Measurements from ENCODE around the gene YPEL2. TPM values are rescaled to one million over a fixed set of nuclear protein-coding genes. Genes with fewer than 3 reads are reported as not detected.
A peak's percentile ranks its signal among the peaks of the same experiment; 100 is the strongest.

YPEL2 gene
- polyA plus RNA-seq, 1 of the 3 experiments (the other 2 are of a cell fraction) = 3.2 TPM

DNA sequence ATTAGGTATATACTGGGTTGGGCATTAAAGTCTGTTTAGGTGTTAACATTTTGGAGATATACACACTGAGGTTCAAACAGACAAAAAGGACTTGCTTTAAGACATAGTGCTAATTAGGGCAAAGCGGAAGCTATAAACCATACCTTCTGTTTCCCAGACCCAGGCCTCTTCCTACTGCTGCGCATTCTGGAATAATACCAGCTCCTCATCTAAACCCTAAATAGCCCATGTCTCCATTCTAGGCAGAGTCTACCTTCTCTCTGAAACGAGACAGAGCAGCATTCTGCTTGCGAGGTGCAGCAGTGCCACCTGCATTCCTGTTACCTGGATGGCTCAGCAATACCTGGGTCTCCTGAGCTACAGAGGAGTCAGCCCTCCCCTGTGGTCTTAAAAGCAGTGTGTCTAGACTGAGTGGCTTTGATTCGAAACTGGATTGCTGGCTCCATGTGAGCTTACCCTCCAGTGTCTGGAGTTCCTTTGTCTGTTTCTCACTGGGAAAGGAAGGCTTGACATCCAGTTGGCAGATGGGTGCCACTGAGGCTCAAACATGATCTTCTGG, 6.4 kb downstream of the YPEL2 start (continued):
- TF ChIP-seq GATA2 (CRISPR knock-in tag; IDR thresholded peaks at IDR 0.05) = no peak
- no peak for TF ChIP-seq MAX (IDR thresholded peaks at IDR 0.05; ENCODE audit: low read depth)
- no peak for TF ChIP-seq EP300 (IDR thresholded peaks at IDR 0.05; ENCODE audit: borderline replicate concordance in 1 of 2, low read depth in 1 of 2, low read length in 1 of 2)

DNA sequence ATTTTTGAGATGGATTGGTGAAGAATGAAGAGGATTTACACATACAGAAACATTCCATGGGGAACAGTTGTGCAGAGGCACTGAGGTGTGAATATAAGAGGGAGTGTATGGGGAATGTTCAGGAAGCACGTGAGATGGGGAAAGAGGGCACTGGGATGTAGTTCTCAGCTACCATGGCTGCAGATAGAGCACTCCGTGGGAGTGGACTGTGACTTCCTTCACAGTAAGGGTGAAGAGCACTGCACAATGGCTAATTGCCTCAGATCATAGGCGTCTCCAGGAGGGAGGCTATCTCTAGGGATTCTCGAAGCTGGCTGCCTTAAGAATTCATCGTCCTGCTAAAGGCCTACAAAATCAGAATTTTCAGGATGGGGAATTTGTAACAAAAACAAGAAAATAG, 7.0 kb downstream of the YPEL2 start:
- Histone ChIP-seq H3K27ac (ENCODE audit: low read depth in 2 of 2, low read length in 1 of 2) (no peak overlapping the region), H3F3A (replicated peaks; ENCODE audit: insufficient read depth) (no peaks in the 10 kb centered on the region), H3K36me3 (replicated peaks in 1 of 2; ENCODE audit: control insufficient read depth in 1 of 2, insufficient read depth in 2 of 2, low read length in 1 of 2) (no peaks in the 10 kb centered on the region), H3K9ac (no peak overlapping the region), H4K20me1 (ENCODE audit: insufficient read depth) (peaks cover 15% of the 10 kb centered on the region; the same call in 1 of the 2 replicates), H3K27me3 (ENCODE audit: insufficient read depth) (no peaks in the 10 kb centered on the region), H3K4me1 (ENCODE audit: control insufficient read depth in 1 of 2, insufficient read depth in 2 of 2, low read depth in 1 of 2, low read length in 1 of 2) (peaks cover 0 to 25% of the 10 kb centered on the region in 2 experiments; a peak in 2 of 4 replicates), H3K4me2 (no peak overlapping the region), H3K9me2 (no peaks in the 10 kb centered on the region), H3K9me3 (no peaks in the 10 kb centered on the region), H2AFZ (ENCODE audit: low read depth) (no peak overlapping the region), H3K4me3 (ENCODE audit: low read depth in 2 of 2, low read length in 1 of 2) (no peak overlapping the region), H3K79me2 (ENCODE audit: insufficient read depth) (peaks cover 46% of the 10 kb centered on the region)
- POLR2A ChIA-PET = no interaction called here
- 92% methylated on average over 5 of the region's 5 CpGs for WGBS (ENCODE audit: low lambda C conversion rate)
- DNase-seq = no peak
- CTCF ChIA-PET = interaction anchor here (1.4 to 18.2 kb wide), 3 partner anchors 8 to 96 kb away, joined by 3 to 569 read pairs (median 14); no protein-coding TSS in a partner anchor
- TF ChIP-seq SMC3 (IDR thresholded peaks at IDR 0.05; ENCODE audit: low read depth, low read length) (no peak), RAD21 (IDR thresholded peaks at IDR 0.05; ENCODE audit: low read length) (no peak), FOXM1 (IDR thresholded peaks at IDR 0.05; ENCODE audit: low read depth) (no peak), GABPA (IDR thresholded peaks at IDR 0.05; ENCODE audit: low read depth) (no peak), NRF1 (IDR thresholded peaks at IDR 0.05; ENCODE audit: low read depth, low read length) (no peak), RFX5 (IDR thresholded peaks at IDR 0.05; ENCODE audit: low read length) (no peak), YY1 (IDR thresholded peaks at IDR 0.05; ENCODE audit: low read depth) (no peak)
- TF ChIP-seq, protein P1, sequence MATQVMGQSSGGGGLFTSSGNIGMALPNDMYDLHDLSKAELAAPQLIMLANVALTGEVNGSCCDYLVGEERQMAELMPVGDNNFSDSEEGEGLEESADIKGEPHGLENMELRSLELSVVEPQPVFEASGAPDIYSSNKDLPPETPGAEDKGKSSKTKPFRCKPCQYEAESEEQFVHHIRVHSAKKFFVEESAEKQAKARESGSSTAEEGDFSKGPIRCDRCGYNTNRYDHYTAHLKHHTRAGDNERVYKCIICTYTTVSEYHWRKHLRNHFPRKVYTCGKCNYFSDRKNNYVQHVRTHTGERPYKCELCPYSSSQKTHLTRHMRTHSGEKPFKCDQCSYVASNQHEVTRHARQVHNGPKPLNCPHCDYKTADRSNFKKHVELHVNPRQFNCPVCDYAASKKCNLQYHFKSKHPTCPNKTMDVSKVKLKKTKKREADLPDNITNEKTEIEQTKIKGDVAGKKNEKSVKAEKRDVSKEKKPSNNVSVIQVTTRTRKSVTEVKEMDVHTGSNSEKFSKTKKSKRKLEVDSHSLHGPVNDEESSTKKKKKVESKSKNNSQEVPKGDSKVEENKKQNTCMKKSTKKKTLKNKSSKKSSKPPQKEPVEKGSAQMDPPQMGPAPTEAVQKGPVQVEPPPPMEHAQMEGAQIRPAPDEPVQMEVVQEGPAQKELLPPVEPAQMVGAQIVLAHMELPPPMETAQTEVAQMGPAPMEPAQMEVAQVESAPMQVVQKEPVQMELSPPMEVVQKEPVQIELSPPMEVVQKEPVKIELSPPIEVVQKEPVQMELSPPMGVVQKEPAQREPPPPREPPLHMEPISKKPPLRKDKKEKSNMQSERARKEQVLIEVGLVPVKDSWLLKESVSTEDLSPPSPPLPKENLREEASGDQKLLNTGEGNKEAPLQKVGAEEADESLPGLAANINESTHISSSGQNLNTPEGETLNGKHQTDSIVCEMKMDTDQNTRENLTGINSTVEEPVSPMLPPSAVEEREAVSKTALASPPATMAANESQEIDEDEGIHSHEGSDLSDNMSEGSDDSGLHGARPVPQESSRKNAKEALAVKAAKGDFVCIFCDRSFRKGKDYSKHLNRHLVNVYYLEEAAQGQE (IDR thresholded peaks at IDR 0.05; ENCODE audit: low read depth, low read length) = no peak

DNA sequence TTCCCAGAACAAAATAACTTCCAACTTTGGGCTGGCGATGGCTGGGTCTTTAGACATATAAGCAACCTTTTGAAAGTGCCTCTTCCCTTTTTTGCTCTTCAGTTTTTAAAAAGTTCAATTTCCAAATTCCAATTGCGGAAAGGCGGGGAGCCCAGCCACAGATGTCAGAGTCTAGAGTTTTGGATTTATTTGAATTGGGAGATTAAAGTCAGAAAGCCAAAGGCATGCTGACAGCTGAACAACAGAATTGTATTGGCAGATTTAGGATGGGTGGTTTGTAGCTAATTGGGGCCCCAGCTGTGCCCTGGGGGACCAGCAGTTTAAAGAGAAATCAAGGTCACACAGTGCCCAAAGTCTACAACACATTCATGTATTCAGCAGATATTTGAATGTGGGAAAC, 10.5 kb downstream of the YPEL2 start:
- CTCF ChIA-PET = interaction anchor here (1.0 to 2.0 kb wide), 3 partner anchors 22 to 100 kb away, joined by 3 to 8 read pairs (median 5); no protein-coding TSS in a partner anchor
- no peak for DNase-seq
- H4K20me1 ChIP-seq (ENCODE audit: insufficient read depth) = peaks cover 5% of the 10 kb centered on the region; the same call in 1 of the 2 replicates

More for the DNA sequence above, 10.5 kb downstream of the YPEL2 start:
- Histone ChIP-seq H3K4me2 (no peak overlapping the region), H2AFZ (ENCODE audit: low read depth) (no peak overlapping the region), H3K27me3 (ENCODE audit: insufficient read depth) (no peaks in the 10 kb centered on the region), H3K79me2 (ENCODE audit: insufficient read depth) (peaks cover 23% of the 10 kb centered on the region), H3K4me3 (ENCODE audit: low read depth in 2 of 2, low read length in 1 of 2) (no peak overlapping the region), H3K36me3 (replicated peaks in 1 of 2; ENCODE audit: control insufficient read depth in 1 of 2, insufficient read depth in 2 of 2, low read length in 1 of 2) (no peaks in the 10 kb centered on the region), H3K9me3 (no peaks in the 10 kb centered on the region), H3F3A (replicated peaks; ENCODE audit: insufficient read depth) (no peaks in the 10 kb centered on the region), H3K4me1 (ENCODE audit: control insufficient read depth in 1 of 2, insufficient read depth in 2 of 2, low read depth in 1 of 2, low read length in 1 of 2) (peaks cover 0 to 22% of the 10 kb centered on the region in 2 experiments; a peak in 2 of 4 replicates), H3K9ac (no peak overlapping the region), H3K27ac (ENCODE audit: low read depth in 2 of 2, low read length in 1 of 2) (peak overlapping the region in 1 of 2 experiments; percentile 29; a peak in 2 of 4 replicates), H3K9me2 (no peaks in the 10 kb centered on the region)
- 95% methylated on average over 3 of the region's 3 CpGs for WGBS (ENCODE audit: low lambda C conversion rate)
- TF ChIP-seq USF1 (IDR thresholded peaks at IDR 0.05; ENCODE audit: borderline replicate concordance, low read depth) = no peak
- TF ChIP-seq POLR2AphosphoS5 (IDR thresholded peaks at IDR 0.05; ENCODE audit: low read depth, low read length) = no peak
- TF ChIP-seq, protein P2, sequence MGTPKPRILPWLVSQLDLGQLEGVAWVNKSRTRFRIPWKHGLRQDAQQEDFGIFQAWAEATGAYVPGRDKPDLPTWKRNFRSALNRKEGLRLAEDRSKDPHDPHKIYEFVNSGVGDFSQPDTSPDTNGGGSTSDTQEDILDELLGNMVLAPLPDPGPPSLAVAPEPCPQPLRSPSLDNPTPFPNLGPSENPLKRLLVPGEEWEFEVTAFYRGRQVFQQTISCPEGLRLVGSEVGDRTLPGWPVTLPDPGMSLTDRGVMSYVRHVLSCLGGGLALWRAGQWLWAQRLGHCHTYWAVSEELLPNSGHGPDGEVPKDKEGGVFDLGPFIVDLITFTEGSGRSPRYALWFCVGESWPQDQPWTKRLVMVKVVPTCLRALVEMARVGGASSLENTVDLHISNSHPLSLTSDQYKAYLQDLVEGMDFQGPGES (IDR thresholded peaks at IDR 0.05; ENCODE audit: low read depth, low read length) = no peak
- TF ChIP-seq FOSL2 (IDR thresholded peaks at IDR 0.05; ENCODE audit: borderline replicate concordance, low read depth) = no peak
- TF ChIP-seq SMC3 (IDR thresholded peaks at IDR 0.05; ENCODE audit: low read depth, low read length) = no peak
- TF ChIP-seq MXI1 (IDR thresholded peaks at IDR 0.05; ENCODE audit: low read depth, low read length) = no peak
- TF ChIP-seq EZH2phosphoT487 (IDR thresholded peaks at IDR 0.05; ENCODE audit: borderline replicate concordance, low read depth) = no peak
- no peak for TF ChIP-seq RAD21 (IDR thresholded peaks at IDR 0.05; ENCODE audit: low read length)
- TF ChIP-seq TEAD4 (IDR thresholded peaks at IDR 0.05; ENCODE audit: borderline replicate concordance, insufficient read depth) = no peak
- POLR2A ChIA-PET = no interaction called here

Measured in SK-N-SH (cell line).